Activated CD4-positive, CD25-positive, alpha-beta regulatory T cell (primary cell): ENCODE results near the gene TBC1D25.

Experiments used
- DNase-seq, 4 experiments: peaks; one replicate each; lab custom pipeline; 2025; lab: John Stamatoyannopoulos, UW

TBC1D25 gene

DNA sequence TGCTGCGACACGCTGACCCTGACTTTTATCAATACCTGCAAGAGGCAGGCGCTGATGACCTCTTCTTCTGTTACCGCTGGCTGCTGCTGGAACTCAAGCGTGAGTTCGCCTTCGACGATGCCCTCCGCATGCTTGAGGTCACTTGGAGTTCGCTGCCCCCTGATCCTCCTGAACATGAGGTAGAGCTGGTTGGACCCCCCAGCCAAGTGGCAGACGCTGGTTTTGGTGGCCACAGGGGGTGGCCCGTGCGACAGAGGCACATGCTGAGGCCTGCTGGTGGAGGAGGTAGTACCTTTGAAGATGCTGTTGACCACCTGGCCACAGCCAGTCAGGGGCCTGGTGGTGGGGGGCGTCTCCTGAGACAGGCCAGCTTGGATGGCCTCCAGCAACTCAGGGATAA, 20.5 kb downstream of the TBC1D25 start:
- DNase-seq: no peak

DNA sequence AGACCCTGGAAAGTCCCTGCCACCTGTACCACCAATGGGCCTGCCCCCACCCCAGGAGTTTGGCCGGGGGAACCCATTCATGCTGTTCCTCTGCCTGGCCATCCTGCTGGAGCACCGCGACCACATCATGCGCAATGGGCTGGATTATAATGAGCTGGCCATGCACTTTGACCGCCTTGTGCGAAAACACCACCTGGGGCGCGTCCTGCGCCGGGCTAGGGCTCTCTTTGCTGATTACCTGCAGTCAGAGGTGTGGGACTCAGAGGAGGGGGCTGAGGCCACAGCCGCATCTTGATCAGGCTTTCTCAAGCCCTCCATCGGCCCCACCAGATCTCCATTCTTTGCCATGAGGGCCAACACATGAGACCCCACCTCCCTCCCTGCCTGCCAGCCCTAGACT, 21.2 kb downstream of the TBC1D25 start:
- no peak for DNase-seq

DNA sequence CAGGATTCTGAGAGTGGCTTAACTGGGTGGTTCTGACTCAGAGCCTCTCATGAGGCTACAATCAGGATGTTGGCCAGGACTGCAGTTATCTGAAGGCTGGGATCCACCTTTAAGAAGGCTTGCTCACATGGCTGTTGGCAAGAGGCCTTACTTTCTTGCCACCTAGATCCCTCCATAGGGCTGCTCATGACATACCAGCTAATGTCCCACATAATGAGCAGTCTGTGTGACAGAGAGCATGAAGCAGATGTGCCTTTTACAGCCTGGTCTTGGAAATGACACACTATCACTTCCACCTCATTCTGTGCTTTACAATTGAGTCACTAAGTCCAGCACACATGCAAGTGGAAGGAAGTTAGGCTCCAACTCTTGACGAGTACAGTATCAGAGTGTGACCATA, 30.4 kb downstream of the TBC1D25 start:
- no peak for DNase-seq

DNA sequence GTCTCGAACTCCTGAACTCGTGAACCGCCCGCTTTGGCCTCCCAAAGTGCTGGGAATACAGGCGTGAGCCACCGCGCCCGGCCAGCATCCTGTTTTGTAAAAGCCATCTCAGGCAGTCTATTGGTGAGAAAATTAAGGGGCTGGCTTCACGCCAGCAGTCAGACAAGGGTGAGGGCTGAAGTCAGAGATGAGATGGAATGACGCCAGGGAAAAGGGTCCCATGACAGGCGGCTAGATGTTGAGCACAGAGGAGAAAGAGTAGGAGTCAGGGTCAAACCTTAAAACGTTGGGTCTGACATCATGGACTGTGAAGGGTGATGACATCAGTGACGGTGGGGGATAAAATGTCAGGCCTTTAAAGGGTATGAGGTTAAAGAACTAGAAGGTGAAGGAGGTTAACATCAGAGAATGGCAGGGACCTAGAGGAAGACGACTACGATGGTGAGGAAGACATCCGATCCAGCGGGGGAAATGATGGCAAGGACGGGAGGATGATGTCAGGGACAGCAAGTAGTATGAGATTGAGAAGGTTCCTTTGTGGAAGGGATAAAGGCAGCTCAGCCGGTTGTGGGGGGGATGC, 34.3 kb downstream of the TBC1D25 start:
- DNase-seq: no peak

DNA sequence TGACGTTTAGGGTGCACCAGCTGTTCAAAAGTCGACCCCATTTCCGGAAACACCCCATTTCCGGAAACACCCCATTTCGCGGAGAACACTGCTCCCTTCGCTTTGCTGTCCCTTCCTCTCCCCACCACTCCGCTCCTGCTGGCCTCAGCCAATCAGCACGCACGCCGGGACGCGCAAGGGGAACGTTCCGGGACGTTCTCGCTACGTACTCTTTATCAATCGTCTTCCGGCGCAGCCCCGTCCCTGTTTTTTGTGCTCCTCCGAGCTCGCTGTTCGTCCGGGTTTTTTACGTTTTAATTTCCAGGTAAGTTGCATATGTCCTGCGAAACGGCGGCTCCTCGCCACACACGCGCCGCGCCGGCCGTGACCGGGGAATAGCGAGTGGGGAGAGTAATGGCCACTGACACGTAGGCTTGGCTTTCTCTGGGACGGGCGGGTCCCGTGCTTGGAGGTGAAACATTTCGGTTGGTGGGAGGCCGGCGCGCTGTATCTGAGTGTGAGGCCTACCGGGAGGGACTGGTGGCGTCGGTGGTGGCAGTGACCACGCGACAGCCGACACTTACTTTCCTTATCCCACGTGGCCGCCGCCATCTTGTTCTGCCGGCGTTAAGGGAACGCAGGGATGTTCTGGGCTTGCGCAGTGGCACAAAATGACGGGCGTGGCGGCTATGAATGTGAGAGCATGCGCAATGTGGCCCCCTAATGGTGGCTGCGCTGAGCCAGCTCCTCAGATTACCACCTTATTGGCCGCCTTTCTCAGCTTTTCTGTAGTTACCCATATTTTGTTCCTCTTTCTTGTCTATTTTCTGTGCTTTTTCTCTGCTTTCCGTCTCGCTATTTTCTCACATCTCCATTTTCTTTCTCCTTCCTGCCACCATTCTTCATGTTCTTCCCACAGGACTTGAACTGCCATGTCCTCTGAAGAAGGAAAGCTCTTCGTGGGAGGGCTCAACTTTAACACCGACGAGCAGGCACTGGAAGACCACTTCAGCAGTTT, 35.1 kb downstream of the TBC1D25 start, which contains the start of gene RBM3:
Gene RBM3 (plus strand): TSS at position 215 of the 997 bp plus-strand sequence. CDS start 697 bp downstream, at position 912.
- peak; percentile 63 to 84 (median 78) for DNase-seq

DNA sequence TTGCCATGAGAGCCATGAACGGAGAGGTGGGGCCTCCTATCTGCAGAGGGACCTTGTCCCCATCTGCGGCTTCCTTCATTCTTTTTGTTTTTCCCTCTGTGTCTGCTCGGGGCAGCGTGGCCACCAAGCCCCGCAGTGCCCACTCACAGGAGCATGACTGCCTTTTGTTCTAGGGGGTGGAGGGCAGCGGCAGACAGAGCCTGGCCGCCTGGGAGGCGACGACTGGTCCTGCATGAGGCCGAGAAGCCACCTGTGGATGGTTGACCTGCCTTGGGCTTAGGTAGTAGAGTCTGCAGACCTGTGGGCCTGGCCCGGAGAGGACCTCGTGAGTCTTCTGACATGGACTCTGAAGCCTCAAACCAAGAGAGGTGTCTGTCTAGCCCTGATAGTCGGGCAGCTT, 36.1 kb downstream of the TBC1D25 start:
- no peak for DNase-seq

DNA sequence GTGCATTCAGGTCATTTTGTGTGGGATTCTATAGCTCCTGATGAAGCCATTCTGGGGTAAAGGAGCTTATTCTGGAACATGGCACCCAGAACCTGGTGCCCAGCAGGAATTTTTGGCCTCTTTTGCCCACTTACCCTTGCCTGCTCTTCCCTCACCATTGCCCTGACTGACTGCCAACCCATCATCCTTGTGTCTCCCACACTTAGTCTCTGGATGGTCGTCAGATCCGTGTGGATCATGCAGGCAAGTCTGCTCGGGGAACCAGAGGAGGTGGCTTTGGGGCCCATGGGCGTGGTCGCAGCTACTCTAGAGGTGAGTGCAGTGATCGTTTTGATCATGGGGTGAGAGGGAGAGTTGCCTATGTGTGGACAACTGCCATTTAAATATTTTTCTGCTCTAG, 36.6 kb downstream of the TBC1D25 start:
- no peak for DNase-seq

DNA sequence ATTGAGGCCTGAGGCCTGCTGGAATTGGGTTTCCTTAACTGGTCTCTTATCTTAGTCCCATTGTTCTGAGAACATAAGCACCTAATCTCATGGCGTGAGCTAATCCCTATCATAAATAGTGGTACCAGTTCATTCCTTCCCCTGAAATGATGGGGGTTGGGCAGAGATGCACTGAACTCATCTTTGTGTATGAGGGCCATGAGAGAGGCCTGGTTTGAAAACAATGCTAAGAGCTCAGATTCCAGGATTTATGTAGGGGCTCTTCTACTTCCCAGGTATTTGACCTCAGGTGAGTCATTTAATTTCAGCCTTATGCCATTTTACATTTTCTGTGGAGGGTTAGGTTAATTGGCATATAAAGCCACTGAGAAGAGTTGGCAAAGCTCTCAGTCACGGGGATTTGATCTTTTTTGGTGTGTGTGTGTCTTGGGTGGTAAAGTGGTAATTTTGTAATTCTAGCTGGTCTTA, 39.2 kb downstream of the TBC1D25 start:
- no peak for DNase-seq

DNA sequence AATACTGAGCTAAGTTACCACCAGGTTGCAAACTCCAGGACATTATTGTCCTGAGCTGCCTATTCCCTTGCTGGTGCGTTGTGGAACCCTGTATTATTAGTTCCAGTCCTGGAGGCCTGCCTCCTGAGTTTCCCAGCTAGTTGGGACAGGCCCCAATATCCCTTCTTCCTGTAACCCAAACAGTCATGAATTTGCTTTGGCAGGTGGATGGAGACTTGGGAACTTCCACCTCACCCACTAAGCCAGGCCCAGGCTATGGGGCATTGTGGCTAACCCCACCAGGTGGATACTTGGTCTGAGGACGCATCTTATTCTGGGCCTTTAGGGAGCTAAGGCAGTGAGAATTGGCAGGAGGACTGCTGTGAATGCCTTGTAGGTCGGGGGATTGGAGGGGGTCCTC, 39.7 kb downstream of the TBC1D25 start:
- DNase-seq: no peak

DNA sequence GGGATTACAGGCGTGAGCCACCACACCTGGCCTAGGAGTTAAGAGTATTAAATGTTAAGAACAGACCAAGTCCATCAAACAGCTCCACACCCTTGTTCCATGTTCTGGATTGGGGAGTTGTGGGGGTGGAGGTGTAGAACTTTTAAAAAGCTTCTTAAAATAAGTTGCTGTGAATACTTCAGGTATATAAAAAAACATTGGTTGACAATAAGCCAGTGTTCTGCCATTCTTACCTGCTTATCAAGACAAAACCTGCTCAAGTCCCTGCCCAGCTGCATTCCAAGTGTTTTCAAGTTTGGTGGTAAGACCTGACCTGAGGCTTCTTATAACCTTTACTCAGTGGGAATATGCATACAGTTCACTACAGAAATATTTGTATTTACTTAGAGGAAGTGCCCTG, 41.1 kb downstream of the TBC1D25 start:
- DNase-seq: no peak

DNA sequence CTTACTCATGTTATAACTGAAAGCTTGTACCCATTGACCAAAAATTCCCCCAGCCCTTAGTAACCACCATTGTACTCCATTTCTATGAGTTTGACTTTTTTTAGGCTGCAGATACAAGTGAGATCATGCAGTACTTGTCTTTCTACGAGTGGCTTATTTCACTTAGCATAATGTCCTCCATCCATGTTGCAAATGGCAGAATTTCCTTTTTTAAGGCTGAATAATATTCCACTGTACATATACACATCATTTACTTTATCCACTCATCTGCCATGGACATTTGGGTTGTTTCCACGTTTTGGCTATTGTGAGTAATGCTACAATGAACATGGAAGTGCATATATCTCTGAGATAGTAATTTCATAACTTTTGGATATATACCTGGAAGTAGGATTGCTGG, 45.2 kb downstream of the TBC1D25 start:
- no peak for DNase-seq

DNA sequence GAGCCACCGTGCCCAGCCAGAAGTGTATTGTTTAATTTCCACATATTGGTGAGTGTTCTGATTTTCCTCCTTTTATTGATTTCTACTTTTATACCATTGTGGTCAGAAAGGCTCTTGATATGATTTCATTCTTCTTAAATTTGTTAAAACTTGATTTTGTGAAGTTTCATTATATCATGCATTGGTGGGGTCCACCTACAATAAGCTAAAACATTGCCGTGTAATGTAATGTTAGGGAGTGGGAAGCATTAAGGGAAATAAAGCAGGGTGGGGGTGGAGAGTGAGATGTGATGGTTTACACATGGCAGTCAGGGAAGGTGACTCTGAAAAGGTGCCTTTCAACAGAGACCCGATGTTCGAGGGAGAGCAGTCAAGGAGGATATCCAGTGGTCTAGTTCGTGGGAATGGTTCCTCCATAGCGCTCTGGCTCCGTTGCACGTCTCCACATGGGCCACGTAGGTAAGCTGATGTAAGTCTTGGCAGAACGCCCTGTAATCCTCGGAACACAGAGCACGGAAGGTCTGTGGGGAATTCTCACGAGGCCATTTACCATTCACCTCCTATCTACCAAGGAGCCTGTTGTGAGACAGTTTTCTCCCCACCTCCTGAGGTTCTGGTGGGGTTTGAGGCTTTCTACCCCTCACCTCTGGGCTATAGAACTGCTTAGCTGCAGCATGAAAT, 50.1 kb downstream of the TBC1D25 start:
- DNase-seq: no peak

DNA sequence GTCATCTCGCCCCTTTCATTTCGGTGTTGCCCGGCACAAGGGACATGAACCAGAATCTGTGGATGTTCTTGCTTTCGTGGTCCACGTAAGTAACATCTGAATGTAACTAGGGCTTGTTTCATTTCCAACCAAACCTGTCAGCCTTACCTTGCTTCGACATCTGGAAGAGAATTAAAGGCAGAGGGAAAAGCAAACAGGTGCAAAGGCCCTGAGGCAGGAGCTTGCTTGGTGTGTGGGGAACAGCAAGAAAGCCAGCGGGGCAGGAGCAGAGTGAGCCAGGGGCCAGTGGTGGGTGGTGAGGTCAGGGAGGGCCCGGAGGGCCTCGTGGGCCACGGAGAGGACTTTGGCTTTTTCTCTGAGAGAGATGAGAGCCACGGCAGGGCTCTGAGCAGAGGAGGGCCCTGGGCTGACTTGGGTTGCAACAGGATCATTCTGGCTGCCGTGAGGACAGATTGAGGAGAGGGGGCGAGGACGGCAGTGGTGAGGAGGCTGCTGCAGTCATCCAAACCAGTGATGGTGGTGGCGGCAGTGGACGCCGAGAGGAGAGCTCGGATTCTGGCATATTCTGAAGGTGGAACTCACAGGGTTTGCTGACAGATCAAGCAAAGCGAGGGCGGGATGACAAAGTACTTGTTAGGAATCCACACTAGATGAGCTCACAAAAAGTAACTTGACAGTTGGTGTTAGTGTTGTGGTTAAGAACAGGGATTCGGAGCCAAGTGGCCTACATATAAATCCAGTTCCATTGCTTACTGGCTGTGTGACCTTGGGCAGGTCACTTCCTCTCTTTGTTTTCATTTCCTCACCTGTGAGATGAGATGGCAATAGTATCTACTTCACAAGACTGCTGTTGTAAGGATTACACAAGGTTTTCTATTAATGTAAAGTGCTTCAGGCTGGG, 50.9 kb downstream of the TBC1D25 start:
- DNase-seq: no peak

DNA sequence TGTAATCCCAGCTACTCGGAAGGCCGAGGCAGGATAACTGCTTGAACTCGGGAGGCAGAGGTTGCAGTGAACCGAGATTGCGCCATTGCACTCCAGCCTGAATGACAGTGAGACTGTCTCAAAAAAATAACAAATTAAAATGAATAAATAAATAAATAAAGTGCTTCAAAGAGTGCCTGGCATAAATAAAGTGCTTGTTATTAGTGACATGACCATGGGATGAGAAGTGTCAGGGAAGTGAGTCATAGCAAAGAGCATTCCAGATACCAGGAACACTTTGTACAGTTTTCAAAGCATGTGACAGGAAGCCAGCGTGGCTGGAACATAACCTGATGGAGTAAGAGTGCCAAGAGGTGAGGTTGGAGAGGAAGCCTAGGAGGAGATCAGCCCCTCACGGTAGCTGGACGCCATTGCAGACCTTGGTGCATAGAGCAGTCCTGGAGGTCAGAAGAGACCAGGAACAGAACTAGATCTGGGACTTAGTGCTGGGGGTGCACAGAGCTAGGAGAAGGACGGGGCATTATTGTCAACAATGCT, 51.8 kb downstream of the TBC1D25 start:
- no peak for DNase-seq

DNA sequence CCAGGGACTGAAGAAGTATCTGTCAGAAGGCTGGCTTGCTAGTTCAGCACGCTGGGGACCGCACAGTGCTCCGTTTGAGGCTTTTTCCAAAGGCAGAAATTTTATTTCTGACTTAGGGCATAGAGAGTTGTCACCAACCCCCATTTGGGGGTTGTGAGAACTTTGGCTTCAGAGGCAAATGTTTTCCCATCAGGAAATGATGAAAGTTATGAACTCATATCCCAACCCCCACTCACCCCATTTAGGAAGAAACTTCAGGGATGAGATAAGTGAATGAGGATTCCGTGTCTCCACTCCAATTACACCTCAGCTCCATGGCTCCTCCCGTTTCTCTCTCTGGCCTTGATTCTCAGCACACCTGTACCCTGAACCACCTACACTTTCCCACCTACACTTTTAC, 53.5 kb downstream of the TBC1D25 start:
- DNase-seq: no peak

DNA sequence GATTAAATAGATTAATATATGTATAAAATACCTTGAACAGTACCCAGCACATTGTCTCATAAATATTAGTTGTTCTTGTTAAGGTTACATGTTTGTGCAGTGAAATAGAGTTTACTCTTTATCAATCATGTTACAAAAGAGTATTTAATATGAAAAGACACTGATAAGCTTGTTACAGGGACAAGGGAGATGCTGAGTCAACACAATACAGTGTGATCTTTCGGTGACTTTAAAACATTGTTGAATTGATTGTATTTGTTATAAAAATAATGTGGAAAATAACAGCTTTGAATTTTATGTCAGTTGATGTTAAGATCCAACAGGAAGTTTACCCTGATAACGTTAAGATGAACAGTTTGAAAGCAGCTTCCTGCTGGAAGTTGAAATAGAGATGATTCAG, 56.4 kb downstream of the TBC1D25 start:
- DNase-seq: no peak

DNA sequence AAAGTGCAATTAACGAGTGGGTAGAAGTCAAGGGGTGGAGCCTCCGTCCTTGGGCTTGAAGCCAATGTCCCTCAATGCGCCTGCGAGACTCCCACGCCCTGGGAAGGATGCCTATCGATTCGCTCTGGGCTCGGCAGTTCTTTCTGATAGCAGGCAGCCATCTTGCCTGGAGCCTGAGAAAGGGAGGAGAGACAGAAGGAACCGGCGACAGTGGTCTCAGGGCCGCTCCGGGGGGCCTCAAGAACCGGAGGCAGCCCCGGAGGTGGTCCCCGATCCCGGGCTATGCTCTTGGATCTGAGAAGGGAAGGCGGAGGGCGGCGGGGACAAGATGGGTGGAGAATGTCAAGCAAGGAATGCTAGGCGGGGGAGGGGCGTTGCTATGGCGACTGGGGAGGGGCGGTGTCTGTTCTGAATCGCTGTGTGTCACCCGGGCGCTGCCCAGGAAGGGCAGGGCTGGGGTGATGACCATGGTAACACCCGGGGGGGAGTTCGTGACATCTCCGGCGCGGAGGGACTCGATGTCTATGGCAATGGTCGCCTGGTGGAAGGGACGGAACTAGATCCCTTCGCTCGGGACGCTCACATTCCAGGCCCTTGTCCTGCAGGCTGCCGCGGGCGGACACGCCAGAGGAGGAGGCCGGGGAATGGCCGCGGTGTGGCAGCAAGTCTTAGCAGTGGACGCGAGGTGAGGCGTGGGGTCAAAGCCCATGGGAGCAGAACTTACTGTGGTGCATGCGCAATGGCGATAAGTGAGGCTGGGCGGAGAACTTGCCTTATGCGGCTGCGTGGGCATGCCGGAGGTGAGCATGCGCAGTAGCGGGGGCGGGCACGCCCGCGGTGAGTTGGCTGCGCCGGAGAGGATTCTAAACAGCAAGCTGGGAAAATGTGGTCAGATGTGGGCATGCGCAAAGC, 58.1 kb downstream of the TBC1D25 start, which contains the start of gene WDR13:
Gene WDR13 (plus strand): TSS at position 140 of the 912 bp plus-strand sequence. CDS start 505 bp downstream, at position 645.
- DNase-seq: peak; percentile 63 to 77 (median 74)

DNA sequence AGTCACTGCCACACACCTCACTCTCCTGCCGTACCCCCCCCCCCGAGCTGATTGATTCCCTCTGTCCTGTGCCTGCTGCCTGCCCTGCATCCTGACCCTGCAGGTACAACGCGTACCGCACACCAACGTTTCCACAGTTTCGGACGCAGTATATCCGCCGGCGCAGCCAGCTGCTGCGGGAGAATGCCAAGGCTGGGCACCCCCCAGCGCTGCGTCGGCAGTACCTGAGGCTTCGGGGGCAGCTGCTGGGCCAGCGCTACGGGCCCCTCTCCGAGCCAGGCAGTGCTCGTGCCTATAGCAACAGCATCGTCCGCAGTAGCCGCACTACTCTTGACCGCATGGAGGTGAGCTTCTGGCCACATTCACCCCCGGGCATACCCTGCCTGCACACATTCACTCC, 59.1 kb downstream of the TBC1D25 start:
- no peak for DNase-seq

DNA sequence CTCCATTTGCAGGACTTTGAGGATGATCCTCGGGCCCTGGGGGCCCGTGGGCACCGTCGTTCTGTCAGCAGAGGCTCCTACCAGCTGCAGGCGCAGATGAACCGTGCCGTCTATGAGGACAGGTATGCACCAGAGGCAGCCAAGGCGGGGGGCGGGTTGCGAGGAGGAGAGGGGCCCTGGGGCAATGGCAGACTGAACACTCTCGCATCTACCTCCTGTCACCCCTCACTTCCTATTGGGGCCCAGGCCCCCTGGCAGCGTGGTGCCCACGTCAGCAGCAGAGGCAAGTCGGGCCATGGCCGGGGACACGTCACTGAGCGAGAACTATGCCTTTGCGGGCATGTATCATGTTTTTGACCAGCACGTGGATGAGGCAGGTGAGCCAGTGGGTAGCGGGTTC, 59.8 kb downstream of the TBC1D25 start:
- DNase-seq: no peak

DNA sequence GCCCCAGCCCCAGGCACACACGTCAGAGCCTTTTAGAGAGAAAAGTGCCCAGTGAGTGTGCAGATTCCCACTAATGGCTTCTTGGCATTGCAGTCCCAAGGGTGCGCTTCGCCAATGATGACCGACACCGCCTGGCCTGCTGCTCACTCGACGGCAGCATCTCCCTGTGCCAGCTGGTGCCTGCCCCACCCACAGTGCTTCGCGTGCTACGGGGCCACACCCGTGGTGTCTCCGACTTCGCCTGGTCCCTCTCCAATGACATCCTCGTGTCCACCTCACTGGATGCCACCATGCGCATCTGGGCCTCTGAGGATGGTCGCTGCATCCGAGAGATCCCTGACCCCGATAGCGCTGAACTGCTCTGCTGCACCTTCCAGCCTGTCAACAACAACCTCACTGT, 60.7 kb downstream of the TBC1D25 start:
- DNase-seq: no peak
